Measurements from ENCODE around the gene PLEKHH2.

GRCh38 chr2:43798300-43798699, 161.2 kb downstream of the PLEKHH2 start:
- TF ChIP-seq CTCF (IDR thresholded peaks at IDR 0.05) (no peak), POLR2A (IDR thresholded peaks at IDR 0.05) (no peak), POLR2AphosphoS5 (IDR thresholded peaks at IDR 0.05) (no peak), EP300 (IDR thresholded peaks at IDR 0.05) (no peak)
